Endodermal cell (in vitro differentiated cells): ENCODE data around the gene SLC41A2. TPM values are rescaled to one million over a fixed set of nuclear protein-coding genes. Genes with fewer than 3 reads are reported as not detected.
"Not testable (repeated sequence)": the region's sequence is repeated elsewhere in the genome, so short reads cannot be mapped to it uniquely, and the experiment has no call there.

Experiments used
- DNase-seq: peaks from one replicate; pipeline ENCODE4 v3.0.0-alpha.2; 2017
- H3K27ac ChIP-seq: 2 replicates; pipeline ENCODE4 v1.5.1; 2013; ENCODE audit warnings: mild to moderate bottlenecking, low read depth, low read length, moderate library complexity
- H3K27me3 ChIP-seq: 2 replicates; pipeline ENCODE4 v1.6.1; 2013; ENCODE audit warnings: mild to moderate bottlenecking, low read length, moderate library complexity; ENCODE audit not compliant: insufficient read depth, control insufficient read depth, poor library complexity, severe bottlenecking
- H3K36me3 ChIP-seq: 2 replicates; pipeline ENCODE4 v1.7.0; 2013; ENCODE audit warnings: mild to moderate bottlenecking, low read length, moderate library complexity; ENCODE audit not compliant: control insufficient read depth, insufficient read depth
- H3K4me1 ChIP-seq: one replicate; pipeline ENCODE4 v1.7.0; 2013; ENCODE audit warnings: low read length; ENCODE audit not compliant: control insufficient read depth, insufficient read depth
- H3K4me3 ChIP-seq: 2 replicates; pipeline ENCODE4 v1.5.1; 2013; ENCODE audit warnings: mild to moderate bottlenecking, low read length, moderate library complexity
- H3K9ac ChIP-seq: 2 replicates; pipeline ENCODE4 v1.6.1; 2013; ENCODE audit warnings: mild to moderate bottlenecking, low read length, moderate library complexity; ENCODE audit not compliant: poor library complexity, severe bottlenecking; ENCODE audit errors: extremely low read depth
- H3K9me3 ChIP-seq: 2 replicates; pipeline ENCODE4 v1.6.1; 2013; ENCODE audit warnings: mild to moderate bottlenecking, low read length, moderate library complexity; ENCODE audit not compliant: control insufficient read depth
- H3K27ac Mint-ChIP-seq: 2 replicates; pipeline ENCODE4 v1.8.0; 2020; ENCODE audit warnings: mixed read lengths
- H3K27me3 Mint-ChIP-seq: 2 replicates; pipeline ENCODE4 v1.8.0; 2021; ENCODE audit warnings: mild to moderate bottlenecking, mixed read lengths; ENCODE audit not compliant: insufficient read depth
- H3K36me3 Mint-ChIP-seq: 2 replicates; pipeline ENCODE4 v1.8.0; 2020; ENCODE audit warnings: low read depth, mixed read lengths
- H3K4me1 Mint-ChIP-seq: 2 replicates; pipeline ENCODE4 v1.8.0; 2020; ENCODE audit warnings: mixed read lengths
- H3K4me3 Mint-ChIP-seq: 2 replicates; pipeline ENCODE4 v1.8.0; 2020; ENCODE audit warnings: mild to moderate bottlenecking, moderate library complexity, mixed read lengths
- H3K9me3 Mint-ChIP-seq: 2 replicates; pipeline ENCODE4 v1.8.0; 2020; ENCODE audit warnings: mild to moderate bottlenecking, mixed read lengths
- WGBS, 2 experiments: methylation state at CpG; one replicate each; pipeline versions ENCODE4 v1.1.5 to v1.1.7; 2013; ENCODE audit warnings: missing lambda C conversion rate in 2 of 2, mixed read lengths in 1 of 2; ENCODE audit not compliant: insufficient coverage in 1 of 2, insufficient read length in 1 of 2; 5-methylcytosine and 5-hydroxymethylcytosine counted together
- total RNA-seq, 2 donors: library from RNA; stranded (reverse); fragmentation: NEBNext Ultra II Directional in 1 of 2; extraction: Animal tissue kit (Norgen Biotek cat#: 25700) in 1 of 2; gene quantifications; 2 replicates in 1 of 2; 3 replicates in 1 of 2; pipeline ENCODE4 v1.2.1, GENCODE V29; 2021
- TF ChIP-seq, protein P1 (sequence below): fragments of 200-600 bp; sonication (generic); conservative IDR thresholded peaks from 2 replicates; pipeline ENCODE4 v1.5.0; 2021; ENCODE audit warnings: antibody characterized with exemption, mild to moderate bottlenecking

The SLC41A2 gene
- total RNA-seq, 2 donors from 2014 or later: 1.9 to 2.3 TPM

- Mint-ChIP-seq H3K4me1 (no peaks in the 10 kb centered on the region), H3K27me3 (peaks cover 8% of the 10 kb centered on the region), H3K36me3 (no peaks in the 10 kb centered on the region), H3K27ac (no peak overlapping the region), H3K9me3 (peaks cover 17% of the 10 kb centered on the region), H3K4me3 (no peak overlapping the region)
- TF ChIP-seq, protein P1, sequence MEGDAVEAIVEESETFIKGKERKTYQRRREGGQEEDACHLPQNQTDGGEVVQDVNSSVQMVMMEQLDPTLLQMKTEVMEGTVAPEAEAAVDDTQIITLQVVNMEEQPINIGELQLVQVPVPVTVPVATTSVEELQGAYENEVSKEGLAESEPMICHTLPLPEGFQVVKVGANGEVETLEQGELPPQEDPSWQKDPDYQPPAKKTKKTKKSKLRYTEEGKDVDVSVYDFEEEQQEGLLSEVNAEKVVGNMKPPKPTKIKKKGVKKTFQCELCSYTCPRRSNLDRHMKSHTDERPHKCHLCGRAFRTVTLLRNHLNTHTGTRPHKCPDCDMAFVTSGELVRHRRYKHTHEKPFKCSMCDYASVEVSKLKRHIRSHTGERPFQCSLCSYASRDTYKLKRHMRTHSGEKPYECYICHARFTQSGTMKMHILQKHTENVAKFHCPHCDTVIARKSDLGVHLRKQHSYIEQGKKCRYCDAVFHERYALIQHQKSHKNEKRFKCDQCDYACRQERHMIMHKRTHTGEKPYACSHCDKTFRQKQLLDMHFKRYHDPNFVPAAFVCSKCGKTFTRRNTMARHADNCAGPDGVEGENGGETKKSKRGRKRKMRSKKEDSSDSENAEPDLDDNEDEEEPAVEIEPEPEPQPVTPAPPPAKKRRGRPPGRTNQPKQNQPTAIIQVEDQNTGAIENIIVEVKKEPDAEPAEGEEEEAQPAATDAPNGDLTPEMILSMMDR: no peak
- no peak for DNase-seq
- Histone ChIP-seq H3K9ac (no peak overlapping the region), H3K4me1 (no peaks in the 10 kb centered on the region), H3K4me3 (no peak overlapping the region), H3K27ac (no peak overlapping the region), H3K36me3 (no peaks in the 10 kb centered on the region), H3K9me3 (no peaks in the 10 kb centered on the region), H3K27me3 (peaks cover 5% of the 10 kb centered on the region)
- 93 to 96% methylated on average over 3 of the region's 3 CpGs for WGBS, 2 experiments
Measured at GRCh38 chr12:104944252-104944651, 13.8 kb downstream of the SLC41A2 start.

DNA sequence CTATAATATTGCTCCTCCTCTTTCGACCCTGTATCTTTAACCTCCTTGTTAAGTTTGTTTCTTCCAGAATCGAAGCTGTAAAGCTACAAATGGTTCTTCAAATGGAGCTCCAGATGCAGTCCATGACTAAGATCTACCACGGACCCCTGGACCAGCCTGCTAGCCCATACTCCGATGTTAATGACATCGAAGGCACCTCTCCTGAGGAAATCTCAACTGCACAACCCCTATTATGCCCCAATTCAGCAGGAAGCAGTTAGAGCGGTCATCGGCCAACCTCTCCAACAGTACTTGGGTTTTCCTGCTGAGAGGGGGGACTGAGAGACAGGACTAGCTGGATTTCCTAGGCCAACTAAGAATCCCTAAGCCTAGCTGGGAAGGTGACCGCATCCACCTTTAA, 14.7 kb downstream of the SLC41A2 start:
- H3K4me1 Mint-ChIP-seq, H3K9me3 ChIP-seq, H3K4me3 ChIP-seq, H3K36me3 Mint-ChIP-seq, H3K27me3 ChIP-seq, H3K27me3 Mint-ChIP-seq, H3K27ac ChIP-seq, DNase-seq, H3K36me3 ChIP-seq, H3K4me1 ChIP-seq, H3K4me3 Mint-ChIP-seq, H3K27ac Mint-ChIP-seq, H3K9ac ChIP-seq: not testable (repeated sequence)
- 90 to 93% methylated on average over 4 to 8 of the region's 8 CpGs for WGBS, 2 experiments
- peaks cover 17% of the 10 kb centered on the region for H3K9me3 Mint-ChIP-seq

DNA sequence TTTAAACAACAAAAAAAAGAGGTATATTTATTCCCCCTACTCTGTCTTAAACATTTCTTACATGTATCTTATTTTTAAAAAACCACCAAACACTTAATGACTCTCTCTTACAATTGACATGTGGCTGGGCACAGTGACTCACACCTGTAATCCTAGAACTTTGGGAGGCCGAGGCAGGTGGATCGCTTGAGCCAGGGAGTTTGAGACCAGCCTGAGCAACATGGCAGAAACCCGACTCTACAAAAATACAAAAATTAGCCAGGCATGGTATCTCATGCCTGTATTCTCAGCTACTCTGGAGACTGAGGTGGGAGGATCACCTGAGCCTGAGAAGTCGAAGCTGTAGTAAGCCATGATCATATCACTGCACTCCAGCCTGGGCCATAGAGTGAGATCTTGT, 16.0 kb downstream of the SLC41A2 start:
- no peak overlapping the region for H3K27ac Mint-ChIP-seq
- no peaks in the 10 kb centered on the region for H3K36me3 Mint-ChIP-seq
- DNase-seq: no peak
- TF ChIP-seq, protein P1: no peak
- Histone ChIP-seq H3K4me3 (no peak overlapping the region), H3K9me3 (no peaks in the 10 kb centered on the region), H3K9ac (no peak overlapping the region), H3K4me1 (no peaks in the 10 kb centered on the region), H3K27me3 (no peaks in the 10 kb centered on the region), H3K36me3 (no peaks in the 10 kb centered on the region), H3K27ac (no peak overlapping the region)
- H3K4me1 Mint-ChIP-seq: no peaks in the 10 kb centered on the region
- no peak overlapping the region for H3K4me3 Mint-ChIP-seq
- peaks cover 5% of the 10 kb centered on the region for H3K27me3 Mint-ChIP-seq
- H3K9me3 Mint-ChIP-seq: peaks cover 17% of the 10 kb centered on the region
- 82 to 97% methylated on average over 1 to 4 of the region's 4 CpGs for WGBS, 2 experiments

DNA sequence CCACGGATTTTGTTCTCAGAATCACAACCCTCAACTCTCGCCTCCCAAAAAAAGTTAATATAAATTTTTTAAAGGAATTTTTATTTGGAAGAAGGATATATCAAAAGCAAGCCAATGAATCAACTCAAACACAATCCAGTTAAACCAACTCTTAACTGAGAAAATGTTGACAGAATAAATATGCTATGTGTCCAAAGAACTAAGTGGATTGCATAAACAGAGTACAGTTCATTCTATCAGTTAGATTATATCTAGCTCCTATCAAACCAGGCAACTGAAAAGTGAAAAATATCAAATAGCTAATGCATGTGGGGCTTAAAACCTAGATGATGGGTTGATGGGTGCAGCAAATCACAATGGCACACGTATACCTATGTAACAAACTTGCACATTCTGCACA, 16.6 kb downstream of the SLC41A2 start:
- H3K27me3 Mint-ChIP-seq: peaks cover 5% of the 10 kb centered on the region
- WGBS, 2 experiments: 100% methylated on average over 2 of the region's 3 CpGs; no CpG with 5 or more reads in 1 of the 2 experiments
- DNase-seq: no peak
- no peaks in the 10 kb centered on the region for H3K36me3 Mint-ChIP-seq
- H3K4me3 Mint-ChIP-seq: no peak overlapping the region
- no peaks in the 10 kb centered on the region for H3K4me1 ChIP-seq
- no peak overlapping the region for H3K27ac ChIP-seq
- H3K4me1 Mint-ChIP-seq: no peaks in the 10 kb centered on the region
- TF ChIP-seq, protein P1: no peak
- no peaks in the 10 kb centered on the region for H3K27me3 ChIP-seq
- H3K27ac Mint-ChIP-seq: no peak overlapping the region
- H3K36me3 ChIP-seq: no peaks in the 10 kb centered on the region
- H3K9me3 ChIP-seq: no peaks in the 10 kb centered on the region
- H3K4me3 ChIP-seq: no peak overlapping the region
- H3K9ac ChIP-seq: no peak overlapping the region
- H3K9me3 Mint-ChIP-seq: peaks cover 17% of the 10 kb centered on the region
